HG03354 (cell line): ENCODE data around the gene FIBP.

ENCODE experiments used
- ATAC-seq: cut with Tn5 transposase; IDR thresholded peaks from one replicate; pipeline ENCODE4 v1.9.1; 2021; ENCODE audit warnings: mild to moderate bottlenecking; ENCODE audit not compliant: unreplicated experiment, poor library complexity, severe bottlenecking

FIBP gene

DNA sequence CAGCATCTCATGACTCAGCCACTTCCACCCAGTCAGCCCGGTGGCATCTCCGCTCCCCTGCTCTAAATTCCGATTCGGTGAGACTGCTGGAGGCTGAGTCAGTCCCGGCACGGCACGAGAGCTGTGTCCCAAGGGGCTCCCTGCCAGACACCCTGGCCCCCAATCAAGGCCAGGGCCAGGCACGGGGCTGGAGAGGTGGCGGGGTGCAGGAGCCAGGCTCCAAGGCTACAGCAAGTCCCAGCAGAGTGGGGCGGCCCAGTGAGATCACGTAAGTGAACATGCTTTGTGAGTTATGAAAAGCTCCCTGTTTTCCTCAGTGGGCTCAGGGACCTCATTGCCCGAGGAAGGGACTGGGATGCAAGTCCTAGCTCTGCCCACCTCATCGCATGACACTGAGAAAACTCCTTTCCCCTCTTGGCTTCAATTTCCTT, 27.6 kb upstream of the FIBP start:
- ATAC-seq: no peak

- ATAC-seq: no peak
These were observed 27.0 kb upstream of the FIBP start for GRCh38 chr11:65915101-65915820.

- no peak for ATAC-seq
These were observed 24.6 kb upstream of the FIBP start for GRCh38 chr11:65912845-65913244.

- ATAC-seq: no peak
These were observed 23.7 kb upstream of the FIBP start for GRCh38 chr11:65911682-65912568.

GRCh38 chr11:65907878-65908277, 19.6 kb upstream of the FIBP start:
- ATAC-seq: no peak

- no peak for ATAC-seq
These were observed 18.3 kb upstream of the FIBP start for GRCh38 chr11:65906602-65907001.

- ATAC-seq: no peak
These were observed 15.4 kb upstream of the FIBP start for GRCh38 chr11:65903715-65904114.

- ATAC-seq: no peak
These were observed 14.8 kb upstream of the FIBP start for GRCh38 chr11:65903068-65903481.

GRCh38 chr11:65900899-65901180, 12.6 kb upstream of the FIBP start:
- ATAC-seq: no peak

GRCh38 chr11:65900125-65900898, 12.0 kb upstream of the FIBP start, which contains the start of gene FOSL1:
FOSL1 (minus strand) TSS chr11:65900388; CDS start chr11:65900339, 49 bp downstream.
- peak; percentile 78 for ATAC-seq

DNA sequence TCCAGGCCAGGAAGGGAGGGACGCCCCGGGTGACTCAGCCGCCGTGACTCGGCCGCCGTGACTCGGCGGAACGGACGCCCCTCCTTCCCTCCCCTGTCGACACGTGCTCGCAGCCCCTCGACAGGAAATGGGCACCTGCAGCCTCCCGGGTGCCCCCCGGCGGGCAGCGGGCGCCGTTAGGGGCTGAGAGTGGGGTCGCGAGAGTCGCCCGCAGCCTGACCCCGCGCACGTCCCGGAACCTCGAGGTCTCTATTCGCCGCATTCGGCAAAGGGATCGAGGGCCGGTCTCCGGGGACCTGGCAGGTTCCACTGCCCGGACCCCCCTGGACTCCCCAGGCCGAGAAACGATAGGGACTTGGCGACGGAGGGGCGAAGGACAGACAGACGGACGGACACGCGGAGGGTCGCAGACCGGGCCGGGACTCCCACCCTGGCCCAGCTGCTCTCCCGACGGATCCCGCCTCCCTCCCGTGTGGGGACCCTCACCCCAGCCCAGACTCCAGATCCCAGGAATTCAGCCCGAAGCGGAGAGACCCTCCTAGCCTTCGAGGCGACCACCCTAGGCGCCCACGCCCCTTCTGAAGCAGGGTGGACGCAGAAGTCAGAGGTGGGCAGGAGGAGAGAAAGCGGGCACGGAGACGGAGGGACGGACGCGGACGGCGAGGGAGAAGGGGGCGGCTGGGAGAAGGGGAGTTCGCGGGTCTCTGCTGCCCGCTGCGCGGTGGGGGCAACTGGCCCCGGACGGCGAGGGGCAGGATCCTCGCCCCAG, 11.3 kb upstream of the FIBP start:
- no peak for ATAC-seq

- no peak for ATAC-seq
These were observed 10.5 kb upstream of the FIBP start for GRCh38 chr11:65898656-65899355.

GRCh38 chr11:65897020-65897471, 8.8 kb upstream of the FIBP start:
- no peak for ATAC-seq

- ATAC-seq: no peak
These were observed 8.0 kb upstream of the FIBP start for GRCh38 chr11:65896034-65896999.

DNA sequence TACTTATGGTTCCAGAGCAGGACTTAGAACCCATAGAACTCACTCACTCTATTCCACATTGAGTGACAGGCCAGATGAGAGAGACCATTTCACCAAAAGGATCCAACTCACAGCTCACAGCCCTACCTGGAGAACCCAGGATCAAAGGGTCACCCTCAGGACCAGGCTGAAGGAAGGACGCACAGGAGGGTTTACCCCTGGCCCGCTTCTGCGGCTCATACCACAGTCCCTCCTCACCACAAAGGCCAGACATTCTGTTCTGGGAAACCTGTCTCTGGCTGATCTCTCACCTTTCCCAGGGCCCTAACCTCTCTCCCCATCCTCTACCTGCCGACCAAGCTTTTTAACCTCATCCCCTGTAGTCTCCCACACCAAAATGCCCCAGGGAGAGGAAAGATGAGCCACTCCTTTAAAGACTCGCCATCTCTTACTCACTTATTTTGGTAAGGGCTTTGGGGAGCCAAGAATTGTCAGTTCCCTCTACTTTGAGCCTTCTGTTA, 7.3 kb upstream of the FIBP start:
- ATAC-seq: no peak

DNA sequence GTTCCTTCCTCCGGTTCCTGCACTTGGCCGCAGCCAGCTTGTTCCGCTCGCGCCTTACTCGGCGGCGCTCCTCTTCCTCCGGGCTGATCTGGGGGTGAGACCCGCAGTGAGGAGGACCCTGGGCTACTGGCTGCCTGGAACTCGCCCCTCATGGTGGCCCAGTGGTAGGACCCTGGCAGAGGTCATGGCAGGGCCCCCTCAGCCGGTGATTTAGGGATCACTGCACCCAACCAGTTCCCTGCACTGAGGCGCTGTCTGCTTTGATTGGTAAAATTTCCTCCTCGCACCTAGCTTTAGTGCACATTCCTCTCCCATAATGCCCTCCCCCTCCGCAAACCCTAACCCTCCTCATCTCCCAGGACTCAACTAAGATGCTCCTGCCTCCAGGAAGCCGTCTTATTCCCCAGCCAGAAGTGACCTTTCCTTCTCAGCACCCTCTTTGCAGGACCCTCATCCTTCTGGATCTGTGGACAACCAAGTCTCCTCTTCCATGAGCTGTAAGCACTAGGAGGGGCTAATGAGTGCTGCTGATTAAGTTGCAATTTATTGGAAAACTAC, 5.8 kb upstream of the FIBP start:
- ATAC-seq: no peak

DNA sequence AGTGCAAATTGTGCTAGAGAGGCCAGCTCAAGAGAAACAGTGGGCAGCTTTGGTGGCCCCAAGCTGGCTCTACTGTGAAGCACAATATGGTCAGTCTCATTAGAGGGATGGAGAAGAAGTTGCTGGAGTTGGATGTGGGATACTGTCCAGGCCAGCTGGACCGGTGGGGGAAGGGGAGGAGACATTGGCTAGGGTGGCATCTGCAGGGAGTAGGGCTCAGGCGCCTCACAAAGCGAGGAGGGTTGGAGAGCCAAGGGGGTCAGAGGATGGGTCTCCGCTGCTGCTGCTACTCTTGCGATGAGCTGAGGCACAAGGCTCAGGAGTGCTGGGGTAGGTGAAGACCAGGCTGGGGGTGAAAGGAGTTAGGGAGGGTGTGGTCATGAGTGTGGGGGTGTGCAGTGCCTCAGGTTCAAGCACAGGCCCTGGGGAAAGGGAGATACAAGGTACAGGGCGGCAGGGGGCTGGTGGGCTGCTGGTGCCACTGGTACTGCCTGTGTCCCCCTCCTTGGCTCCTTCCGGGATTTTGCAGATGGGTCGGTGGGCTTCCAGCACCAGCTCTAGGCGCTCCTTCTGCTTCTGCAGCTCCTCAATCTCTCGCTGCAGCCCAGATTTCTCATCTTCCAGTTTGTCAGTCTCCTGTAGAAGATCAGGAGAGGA, 4.5 kb upstream of the FIBP start:
- no peak for ATAC-seq
